ENCODE results near the gene ZNF512B. TPM values are rescaled to one million over a fixed set of nuclear protein-coding genes. Genes with fewer than 3 reads are reported as not detected.

Gene ZNF512B
- polyA plus RNA-seq, 4 donors = 20.5 to 33.3 (median 27.9) TPM

DNA sequence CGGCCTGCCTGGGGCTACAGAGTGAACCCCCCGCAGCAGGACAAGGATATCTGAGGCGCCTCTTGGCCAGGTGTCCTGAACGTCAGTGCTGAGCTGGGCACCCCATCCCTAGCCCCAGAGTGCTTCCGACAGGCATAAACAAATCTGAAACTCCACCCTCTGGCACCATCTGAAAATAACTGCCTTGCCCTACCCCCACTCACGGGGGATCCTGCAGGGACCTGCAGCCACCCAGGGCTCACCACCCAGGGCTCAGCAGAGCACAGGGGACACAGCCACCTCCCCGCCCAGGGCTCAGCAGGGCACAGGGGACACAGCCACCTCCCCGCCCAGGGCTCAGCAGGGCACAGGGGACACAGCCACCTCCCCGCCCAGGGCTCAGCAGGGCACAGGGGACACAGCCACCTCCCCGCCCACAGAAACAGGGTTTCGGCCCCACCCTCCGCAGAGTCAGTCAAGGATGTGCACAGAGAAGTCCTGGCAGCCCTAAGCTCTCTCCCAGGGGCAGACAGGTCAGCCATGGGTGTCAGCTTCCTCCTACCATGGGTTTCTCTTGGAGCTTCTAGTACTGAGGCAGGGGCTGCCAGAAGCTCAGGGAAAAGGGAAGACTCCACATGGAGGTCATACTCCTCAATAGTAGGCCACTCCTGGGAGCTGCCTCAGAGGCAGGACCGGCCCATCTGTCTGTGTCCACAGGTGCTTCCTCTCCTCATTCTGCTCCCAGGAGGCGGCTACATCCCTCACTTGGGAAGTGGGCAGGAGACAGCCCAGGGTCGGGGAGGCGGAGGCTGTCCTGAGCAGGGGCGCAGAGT is 18.1 kb downstream of the ZNF512B start:
- DNase-seq (ENCODE audit: low read depth in 4 of 4, low spot score in 3 of 4) = no peak

GRCh38 chr20:63950701-63951397 is 18.9 kb downstream of the ZNF512B start:
- no peak for DNase-seq (ENCODE audit: low read depth in 4 of 4, low spot score in 3 of 4)

DNA sequence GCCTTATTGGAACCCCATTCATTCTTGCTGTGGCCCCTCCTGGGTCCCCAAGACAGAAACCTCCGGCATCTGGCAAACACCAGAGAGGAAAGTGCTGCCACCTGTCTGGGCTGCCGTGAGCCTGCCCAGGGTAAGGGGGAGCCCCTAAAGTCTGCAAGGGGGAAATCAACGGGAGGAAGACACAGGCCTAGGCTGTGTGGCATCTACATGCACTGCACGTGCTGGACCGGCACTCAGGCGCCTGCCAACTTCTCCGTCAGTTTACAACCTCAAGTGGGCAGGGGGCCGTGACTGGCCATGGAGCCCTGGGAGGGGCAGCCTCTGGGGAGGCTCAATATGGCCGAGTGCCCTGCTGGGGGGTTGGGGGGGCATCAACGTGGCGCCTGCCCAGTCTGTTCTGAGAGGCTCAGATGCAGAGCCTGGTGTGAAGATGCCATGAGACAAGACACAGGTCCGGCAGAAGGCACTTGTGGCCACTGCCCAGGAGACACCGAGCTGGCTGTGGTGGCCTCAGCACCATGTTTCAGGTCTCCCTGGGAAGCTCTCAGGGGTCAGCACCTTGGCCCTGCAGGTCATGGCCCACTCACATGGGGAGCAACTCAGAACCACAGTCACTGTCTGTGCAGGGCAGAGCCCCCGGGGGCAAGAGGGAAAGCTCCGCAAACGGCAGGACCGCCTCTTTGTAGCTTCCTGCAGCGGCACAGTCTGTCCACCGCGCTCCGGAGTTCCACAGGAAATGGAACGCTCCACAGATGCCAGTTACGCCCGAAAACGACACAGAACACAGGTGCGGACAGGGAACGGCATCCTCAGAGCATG is 21.9 kb downstream of the ZNF512B start:
- DNase-seq (ENCODE audit: low read depth in 4 of 4, low spot score in 3 of 4) = no peak

DNA sequence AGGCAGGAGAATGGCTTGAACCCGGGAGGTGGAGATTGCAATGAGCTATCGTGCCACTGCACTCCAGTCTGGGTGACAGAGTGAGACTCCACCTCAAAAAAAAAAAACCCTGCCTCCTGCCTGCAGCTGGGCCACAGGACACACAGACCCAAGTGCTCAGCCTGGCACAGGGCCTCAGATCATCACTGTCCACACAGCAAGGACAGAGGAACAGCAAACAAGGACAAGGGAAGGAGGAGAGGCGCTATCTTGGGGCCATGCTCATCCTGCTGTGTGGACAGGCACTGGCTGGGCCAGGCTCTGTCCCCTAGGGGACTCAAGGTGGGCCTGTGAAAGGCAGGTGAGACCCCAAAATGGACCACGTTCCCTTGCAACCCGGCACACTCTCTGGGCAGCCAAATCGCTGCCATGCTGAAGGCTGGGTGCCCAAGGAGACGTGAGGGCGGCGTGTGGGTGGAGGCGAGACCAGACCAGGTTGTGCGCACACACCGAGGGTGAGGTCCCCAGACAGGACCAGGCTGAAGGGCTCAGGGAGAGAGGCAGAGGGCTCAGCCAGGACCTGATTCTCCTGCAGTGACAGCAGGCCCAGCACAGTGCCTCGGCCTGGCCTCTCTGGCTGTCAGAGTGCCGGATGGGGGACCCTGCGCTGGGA is 22.6 kb downstream of the ZNF512B start:
- DNase-seq (ENCODE audit: low read depth in 4 of 4, low spot score in 3 of 4) = no peak

DNA sequence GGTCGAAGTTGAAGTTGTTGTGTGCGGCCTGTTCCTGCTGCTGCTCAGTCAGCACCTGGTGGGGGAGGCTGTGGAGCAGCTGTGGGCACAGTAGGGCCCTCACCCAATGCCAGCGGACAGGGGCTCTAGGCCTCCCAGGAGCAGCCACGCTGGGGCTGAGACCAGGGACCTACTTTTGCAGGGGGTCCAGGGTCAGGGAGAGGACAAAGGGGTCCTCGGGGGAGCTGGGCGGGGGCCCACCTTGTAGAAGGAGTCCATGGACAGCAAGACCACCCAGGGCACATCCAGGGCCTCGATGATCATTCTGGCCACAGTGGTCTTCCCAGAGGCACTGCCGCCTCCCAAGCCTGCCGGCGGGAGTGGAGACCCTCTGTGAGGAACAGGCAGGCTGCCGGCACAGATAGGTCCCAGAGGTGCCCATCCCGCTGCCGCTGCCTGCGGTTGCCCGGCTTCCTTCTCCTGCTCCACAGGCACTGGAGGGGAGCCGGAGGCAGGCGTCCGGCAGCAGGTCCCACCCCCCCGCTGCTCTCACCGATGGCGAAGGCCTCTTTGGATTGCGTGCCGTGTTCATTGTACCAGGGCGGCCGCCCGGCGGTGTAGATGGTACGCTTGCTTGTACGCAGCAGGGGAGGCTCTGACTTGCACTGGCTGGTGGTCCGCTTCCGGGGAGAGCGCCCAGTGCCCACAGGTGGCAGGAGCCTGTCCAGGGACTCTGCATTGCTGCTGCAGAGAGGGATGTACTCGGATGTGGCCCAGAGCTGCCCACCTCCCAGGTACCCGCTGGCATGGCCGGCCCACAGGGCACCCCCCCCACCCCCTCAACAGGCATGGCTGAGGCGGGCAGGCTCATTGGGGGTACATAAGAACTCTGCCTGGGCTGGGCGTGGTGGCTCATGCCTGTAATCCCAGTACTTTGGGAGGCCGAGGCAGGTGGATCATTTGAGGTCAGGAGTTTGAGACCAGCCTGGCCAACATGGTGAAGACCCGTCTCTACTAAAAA is 23.5 kb downstream of the ZNF512B start:
- DNase-seq (ENCODE audit: low read depth in 4 of 4, low spot score in 3 of 4) = no peak

GRCh38 chr20:63945031-63945658 is 24.6 kb downstream of the ZNF512B start:
- no peak for DNase-seq (ENCODE audit: low read depth in 4 of 4, low spot score in 3 of 4)

DNA sequence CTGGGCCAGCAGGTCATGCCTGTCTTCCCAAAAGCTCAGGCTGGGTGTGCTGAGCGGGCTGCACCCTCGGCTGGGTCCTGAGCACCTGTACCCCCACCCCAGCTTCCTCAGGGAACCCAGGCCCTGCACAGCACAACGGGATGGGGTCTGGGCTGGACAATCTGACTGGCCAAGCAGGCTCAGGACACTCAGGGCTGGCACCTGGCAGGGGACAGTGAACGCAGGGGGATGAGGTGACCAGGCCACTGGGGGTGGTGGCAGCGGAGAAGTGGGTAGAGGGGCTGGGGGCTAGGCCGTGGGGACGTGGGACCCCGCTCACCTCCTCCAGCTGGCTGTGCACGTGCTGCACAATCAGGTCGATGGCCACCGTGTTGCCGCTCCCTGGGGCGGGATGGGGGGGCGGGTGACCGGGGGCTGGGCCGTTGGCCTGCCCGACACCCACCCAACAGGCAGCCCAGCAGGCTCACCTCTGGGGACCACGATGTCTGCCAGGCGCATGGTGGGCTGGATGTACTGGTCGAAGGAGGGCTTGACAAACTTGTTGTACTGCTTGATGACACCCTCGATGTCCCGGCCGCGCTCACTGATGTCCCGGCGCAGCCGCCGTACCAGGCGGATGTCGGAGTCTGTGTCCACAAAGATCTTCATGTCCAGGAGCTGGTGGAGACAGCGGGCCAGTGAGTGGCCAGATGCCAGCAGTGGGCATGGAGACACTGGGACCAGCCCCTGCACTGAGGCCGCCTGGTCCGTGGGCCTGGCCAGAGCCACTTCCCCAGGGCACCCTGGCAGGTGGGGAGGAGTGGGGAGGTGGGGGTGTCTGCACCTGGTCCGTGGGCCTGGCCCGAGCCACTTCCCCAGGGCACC is 25.4 kb downstream of the ZNF512B start:
- no peak for DNase-seq (ENCODE audit: low read depth in 4 of 4, low spot score in 3 of 4)

- DNase-seq (ENCODE audit: low read depth in 4 of 4, low spot score in 3 of 4) = no peak
These were observed 26.0 kb downstream of the ZNF512B start for GRCh38 chr20:63943808-63944077.

GRCh38 chr20:63942969-63943807 is 26.5 kb downstream of the ZNF512B start:
- no peak for DNase-seq (ENCODE audit: low read depth in 4 of 4, low spot score in 3 of 4)

DNA sequence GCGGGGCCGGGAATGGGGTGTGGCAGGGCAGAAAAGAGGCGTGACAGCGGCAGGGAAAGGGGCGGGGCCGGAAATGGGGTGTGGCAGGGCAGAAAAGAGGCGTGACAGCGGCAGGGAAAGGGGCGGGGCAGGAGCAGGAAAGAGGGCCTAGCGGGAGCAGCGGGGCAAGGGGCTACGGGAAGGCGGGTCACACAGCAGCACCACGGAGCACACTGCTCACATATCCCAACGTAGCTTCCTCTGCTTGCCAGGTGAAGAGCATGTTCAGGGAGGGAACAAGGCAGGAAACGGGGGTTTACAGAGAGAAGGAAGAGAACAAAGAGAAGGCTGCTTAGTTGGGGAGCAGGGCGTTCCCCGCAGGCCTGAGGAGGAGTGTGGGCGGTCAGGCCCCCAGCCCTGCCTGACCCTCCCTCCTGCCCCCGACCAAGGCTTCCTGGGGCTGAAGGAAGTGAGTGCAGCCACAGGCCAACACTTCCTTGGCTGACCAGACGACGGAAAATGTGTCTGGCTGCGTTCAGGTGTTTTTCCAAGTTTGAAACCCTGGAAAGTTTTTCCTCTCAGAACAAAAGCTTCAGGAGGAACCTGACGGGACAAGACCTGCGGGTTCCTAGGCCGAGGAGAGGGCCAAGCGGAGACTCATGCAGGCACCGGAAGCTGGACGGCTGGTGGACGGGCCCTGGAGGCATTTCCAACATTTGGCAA is 27.3 kb downstream of the ZNF512B start:
- DNase-seq (ENCODE audit: low read depth in 4 of 4, low spot score in 3 of 4) = no peak

DNA sequence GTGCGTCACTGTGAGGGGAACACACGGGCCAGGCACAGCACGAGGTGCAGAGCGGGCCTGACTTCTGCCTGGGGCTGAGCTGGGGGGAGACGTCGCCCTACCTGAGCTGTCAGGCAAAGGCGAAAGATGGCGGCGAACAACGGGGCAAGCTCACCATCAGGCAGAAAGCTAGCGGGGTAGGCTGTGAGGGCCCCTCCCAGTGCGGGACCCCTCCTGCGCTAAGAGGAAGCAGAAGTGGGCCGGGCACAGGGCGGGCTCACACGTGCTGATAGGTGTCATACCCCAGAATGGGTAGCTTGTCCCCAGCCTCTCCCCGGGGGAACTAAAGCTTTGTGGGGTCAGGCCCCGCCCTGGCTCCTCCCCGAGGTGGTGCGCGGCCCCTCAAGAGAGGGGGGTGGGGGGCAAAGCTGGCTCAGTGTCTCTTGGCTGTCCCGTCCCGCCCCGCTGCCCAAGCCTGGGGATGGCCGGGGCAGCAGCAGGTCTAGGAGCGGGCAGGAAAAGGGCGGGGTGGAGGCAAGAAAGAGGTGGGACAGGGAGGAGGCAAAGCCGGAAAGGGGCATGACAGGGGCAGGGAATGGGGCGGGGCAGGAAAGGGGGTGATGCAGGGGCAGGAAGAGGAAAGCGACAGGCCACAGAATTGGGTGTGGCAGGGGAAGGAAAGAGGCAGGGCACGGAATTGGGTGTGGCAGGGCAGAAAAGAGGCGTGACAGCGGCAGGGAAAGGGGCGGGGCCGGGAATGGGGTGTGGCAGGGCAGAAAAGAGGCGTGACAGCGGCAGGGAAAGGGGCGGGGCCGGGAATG is 28.2 kb downstream of the ZNF512B start:
- DNase-seq (ENCODE audit: low read depth in 4 of 4, low spot score in 3 of 4) = no peak

DNA sequence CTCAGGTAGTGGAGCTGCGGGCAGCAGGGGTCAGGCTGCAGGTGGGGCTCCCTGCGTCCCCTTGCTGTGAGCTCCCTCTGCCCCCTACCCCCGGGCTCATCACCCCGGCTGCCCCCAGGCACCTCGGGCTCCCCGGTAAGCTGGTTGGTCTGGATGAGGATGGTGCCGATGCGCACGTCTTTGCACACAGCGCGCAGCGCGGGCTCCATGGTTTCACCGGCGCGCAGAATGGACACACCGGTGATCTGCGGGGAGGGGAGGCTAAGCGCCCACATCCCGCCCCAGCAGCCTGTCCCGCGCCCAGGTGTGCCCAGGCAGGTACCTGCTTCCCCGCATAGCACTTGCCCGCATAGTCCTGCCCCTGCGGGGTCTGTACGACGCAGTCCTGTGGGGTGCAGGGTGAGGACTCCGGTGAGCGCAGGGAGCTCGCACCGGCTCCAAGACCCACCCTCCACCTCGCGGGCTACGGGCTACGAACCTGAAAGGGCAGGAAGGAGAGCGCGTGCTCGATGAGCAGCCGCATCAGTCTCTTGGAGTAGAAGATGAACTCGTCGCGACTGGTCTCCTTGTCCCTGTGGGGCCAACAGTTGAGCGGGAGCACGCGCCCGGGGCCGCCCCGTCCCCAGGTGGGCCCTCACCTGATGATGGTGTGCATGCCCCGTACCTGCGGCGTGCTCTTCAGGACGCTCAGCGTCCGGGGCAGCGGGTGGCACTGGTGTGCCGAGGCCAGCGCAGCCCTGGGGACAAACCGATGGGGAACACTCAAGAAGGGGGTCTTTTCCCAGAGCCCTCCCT is 29.1 kb downstream of the ZNF512B start:
- no peak for DNase-seq (ENCODE audit: low read depth in 4 of 4, low spot score in 3 of 4)

GRCh38 chr20:63940071-63940471 is 29.7 kb downstream of the ZNF512B start:
- DNase-seq (ENCODE audit: low read depth in 4 of 4, low spot score in 3 of 4) = no peak

GRCh38 chr20:63939061-63939935 is 30.4 kb downstream of the ZNF512B start:
- no peak for DNase-seq (ENCODE audit: low read depth in 4 of 4, low spot score in 3 of 4)
